HCT116 (cell line): Measurements from ENCODE around the gene KAZN. TPM values are rescaled to one million over a fixed set of nuclear protein-coding genes. Genes with fewer than 3 reads are reported as not detected.

Source experiments
- ATAC-seq: fragments of 200-7000 bp; cut with Tn5 transposase; 2 replicates; pipeline ENCODE4 v1.9.1; 2020; ENCODE audit warnings: mild to moderate bottlenecking, moderate library complexity
- BruUV-seq: library from RNA; stranded (reverse); fragments of 400-500 nt; replicated peaks from 2 replicates; lab custom pipeline; 2021; lab: Mats Ljungman, UMichigan
- CTCF ChIA-PET: fragments of 300-600 bp; sonication (Branson Sonifier 250); formaldehyde crosslinking; loops from one replicate; lab custom pipeline; 2021; ENCODE audit warnings: antibody characterized with exemption; lab: Charles Lee
- POLR2A ChIA-PET: fragments of 300-600, 350-600 bp; sonication (Branson Sonifier 250); formaldehyde crosslinking; loops from one replicate; lab custom pipeline; 2021; ENCODE audit warnings: antibody characterized with exemption; lab: Charles Lee
- RAD21 ChIA-PET, 2 experiments: fragments of 300-600 bp; sonication (Branson Sonifier 250); formaldehyde crosslinking; loops; one replicate each; lab custom pipeline; 2023; ENCODE audit warnings: low total read pairs in 2 of 2; ENCODE audit not compliant: uncharacterized antibody in 2 of 2, unreplicated experiment in 2 of 2, low non-redundant PET in 1 of 2; lab: Charles Lee
- DNase-seq: peaks from one replicate; pipeline ENCODE4 v3.0.0-alpha.2; 2010; ENCODE audit warnings: low read depth, low spot score
- H2AFZ ChIP-seq: fragments of 200-600 bp; shearing (Covaris generic), sonication (generic); 2 replicates; pipeline ENCODE4 v1.6.1; 2017; ENCODE audit warnings: low read depth, mixed run types, mixed read lengths, antibody characterized with exemption, low read length; ENCODE audit not compliant: poor library complexity, severe bottlenecking
- H3K27ac ChIP-seq: 2 replicates; pipeline ENCODE4 v1.5.1; 2012; ENCODE audit warnings: low read depth, low read length
- H3K27me3 ChIP-seq: fragments of 200-600 bp; sonication (generic); 2 replicates; pipeline ENCODE4 v1.6.1; 2016; ENCODE audit warnings: mixed run types, low read length, mixed read lengths; ENCODE audit not compliant: insufficient read depth
- H3K36me3 ChIP-seq, 2 experiments: fragments of 200-500 bp in 1 of 2; fragments of 200-600 bp in 1 of 2; sonication (Bioruptor generic) in 1 of 2; sonication (generic) in 1 of 2; 2 replicates each; pipeline versions ENCODE4 v1.5.1 to v1.6.1; 2014 to 2016; ENCODE audit warnings: low read length in 2 of 2, inconsistent platforms in 1 of 2, mixed read lengths in 1 of 2, mixed run types in 1 of 2; ENCODE audit not compliant: insufficient read depth in 2 of 2, control insufficient read depth in 1 of 2
- H3K4me1 ChIP-seq, 2 experiments: fragments of 200-600 bp in 1 of 2; sonication (generic) in 1 of 2; 2 replicates each; pipeline versions ENCODE4 v1.5.1 to v1.6.1; 2012 to 2017; ENCODE audit warnings: low read length in 2 of 2, inconsistent platforms in 1 of 2, mild to moderate bottlenecking in 1 of 2, mixed read lengths in 1 of 2, mixed run types in 1 of 2, moderate library complexity in 1 of 2; ENCODE audit not compliant: insufficient read depth in 2 of 2, control insufficient read depth in 1 of 2
- H3K4me2 ChIP-seq: fragments of 200-600 bp; sonication (generic); 2 replicates; pipeline ENCODE4 v1.6.1; 2017; ENCODE audit warnings: mixed run types, low read length, mixed read lengths
- H3K4me3 ChIP-seq, 2 experiments: fragments of 200-600 bp in 1 of 2; sonication (generic) in 1 of 2; replicated peaks in 1 of 2; 2 replicates each; pipeline ENCODE4 v1.5.1; 2011 to 2016; ENCODE audit warnings: low read length in 2 of 2, control low read depth in 1 of 2, low read depth in 1 of 2, mild to moderate bottlenecking in 1 of 2, mixed read lengths in 1 of 2, mixed run types in 1 of 2
- H3K79me2 ChIP-seq: fragments of 200-600 bp; sonication (generic); 2 replicates; pipeline ENCODE4 v1.6.1; 2017; ENCODE audit warnings: mild to moderate bottlenecking, mixed run types, low read length, moderate library complexity, mixed read lengths; ENCODE audit not compliant: insufficient read depth
- H3K9ac ChIP-seq: fragments of 200-600 bp; sonication (generic); 2 replicates; pipeline ENCODE4 v1.6.1; 2016; ENCODE audit warnings: low read length, mixed read lengths
- H3K9me2 ChIP-seq: fragments of 200-600 bp; sonication (generic), shearing (Covaris generic); 2 replicates; pipeline ENCODE4 v1.6.1; 2017; ENCODE audit warnings: mixed run types, mild to moderate bottlenecking, moderate library complexity; ENCODE audit not compliant: insufficient read depth
- H3K9me3 ChIP-seq, 2 experiments: fragments of 200-500 bp in 1 of 2; fragments of 200-600 bp in 1 of 2; sonication (Bioruptor generic) in 1 of 2; sonication (generic) in 1 of 2; 2 replicates each; pipeline ENCODE4 v1.6.1; 2014 to 2017; ENCODE audit warnings: low read length in 2 of 2, mixed read lengths in 2 of 2, inconsistent platforms in 1 of 2, low read depth in 1 of 2, mild to moderate bottlenecking in 1 of 2, mixed run types in 1 of 2, moderate library complexity in 1 of 2; ENCODE audit not compliant: control insufficient read depth in 1 of 2, insufficient read depth in 1 of 2
- H4K20me1 ChIP-seq: fragments of 200-600 bp; sonication (generic), shearing (Covaris generic); 2 replicates; pipeline ENCODE4 v1.6.1; 2017; ENCODE audit warnings: mixed run types, mild to moderate bottlenecking, moderate library complexity; ENCODE audit not compliant: insufficient read depth
- CBX3 ChIP-seq: IDR thresholded peaks from 2 replicates; pipeline ENCODE4 v1.6.1; 2012; ENCODE audit warnings: low read depth
- CEBPB ChIP-seq: IDR thresholded peaks from 2 replicates; pipeline ENCODE4 v1.6.1; 2012; ENCODE audit warnings: low read depth
- EGR1 ChIP-seq: IDR thresholded peaks from 2 replicates; pipeline ENCODE4 v1.6.1; 2012; ENCODE audit warnings: low read depth
- EZH2 ChIP-seq: fragments of 200-600 bp; sonication (generic); IDR thresholded peaks from 2 replicates; pipeline ENCODE4 v1.6.1; 2017; ENCODE audit warnings: antibody characterized with exemption, mixed run types
- FOSL1 ChIP-seq: IDR thresholded peaks from 2 replicates; pipeline ENCODE4 v1.6.1; 2012; ENCODE audit warnings: low read depth
- JUND ChIP-seq: IDR thresholded peaks from 2 replicates; pipeline ENCODE4 v1.6.1; 2012
- POLR2AphosphoS5 ChIP-seq: IDR thresholded peaks from 2 replicates; pipeline ENCODE4 v1.6.1; 2011; ENCODE audit warnings: mild to moderate bottlenecking, low read depth, low read length, moderate library complexity
- RAD21 ChIP-seq: IDR thresholded peaks from 2 replicates; pipeline ENCODE4 v1.6.1; 2012; ENCODE audit warnings: low read depth, mild to moderate bottlenecking
- SIN3A ChIP-seq: IDR thresholded peaks from 2 replicates; pipeline ENCODE4 v1.6.1; 2012; ENCODE audit warnings: low read depth
- YY1 ChIP-seq: IDR thresholded peaks from 2 replicates; pipeline ENCODE4 v1.6.1; 2011; ENCODE audit warnings: low read length, low read depth, moderate library complexity, mild to moderate bottlenecking; ENCODE audit not compliant: insufficient replicate concordance; ENCODE audit errors: extremely low read depth
- ZNF274 ChIP-seq: fragments of 200-500 bp; sonication (Bioruptor generic); IDR thresholded peaks from 2 replicates; pipeline ENCODE4 v1.6.1; 2014; ENCODE audit warnings: mild to moderate bottlenecking, low read depth, low read length, inconsistent platforms
- intact Hi-C: fragments of 100-400 bp; cut with micrococcal nuclease; formaldehyde crosslinking; loops from 2 replicates; pipeline ENCODE4 v1.10.0; 2022
- total RNA-seq: library from RNA; stranded (reverse); gene quantifications from one replicate; pipeline ENCODE4 v1.2.1, GENCODE V29; 2021; ENCODE audit not compliant: unreplicated experiment
- TF ChIP-seq, protein P1 (sequence below): IDR thresholded peaks from 2 replicates; pipeline ENCODE4 v1.6.1; 2012; ENCODE audit warnings: low read depth
- TF ChIP-seq, protein P2 (sequence below): IDR thresholded peaks from 2 replicates; pipeline ENCODE4 v1.6.1; 2012

KAZN gene
- total RNA-seq, 1 experiment from 2014 or later: 13.4 TPM

DNA sequence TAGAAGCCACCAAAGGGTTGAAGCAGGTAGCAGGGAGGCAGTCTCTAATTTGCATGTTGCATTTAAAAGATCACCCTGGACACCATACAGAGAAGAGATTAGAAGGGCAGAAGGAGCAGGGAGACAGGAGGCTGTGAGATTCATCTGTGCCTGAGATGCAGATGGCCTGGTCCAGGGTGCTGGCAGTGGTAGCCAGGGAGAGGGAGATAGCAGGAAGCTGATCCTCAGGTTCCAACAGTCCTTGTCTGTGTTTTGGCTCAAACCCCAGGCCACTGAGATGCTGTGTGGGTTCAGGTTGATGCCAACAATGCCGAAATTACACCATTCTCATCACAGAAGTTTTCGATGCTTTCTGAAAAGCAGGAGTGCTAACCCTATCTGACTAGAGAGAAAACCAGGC lies 113.7 kb downstream of the KAZN start:
- ChIA-PET POLR2A (no interaction called here), CTCF (no interaction called here), RAD21 (no interaction called here)
- H3K9ac ChIP-seq: no peak overlapping the region
- BruUV-seq: no TSS peak
- no peak overlapping the region for H3K4me3 ChIP-seq
- no peaks in the 10 kb centered on the region for H3K79me2 ChIP-seq
- no peaks in the 10 kb centered on the region for H3K9me3 ChIP-seq
- H3K4me1 ChIP-seq: no peaks in the 10 kb centered on the region
- H2AFZ ChIP-seq: no peak overlapping the region
- H3K27me3 ChIP-seq: peaks cover 45% of the 10 kb centered on the region; the same call in 1 of the 2 replicates
- no peaks in the 10 kb centered on the region for H3K9me2 ChIP-seq
- no peak overlapping the region for H3K27ac ChIP-seq
- H3K4me2 ChIP-seq: no peak overlapping the region
- ATAC-seq (no peak), DNase-seq (no peak)
- no peaks in the 10 kb centered on the region for H4K20me1 ChIP-seq
- TF ChIP-seq POLR2AphosphoS5: no peak
- intact Hi-C loops: no loop called here
- H3K36me3 ChIP-seq: no peaks in the 10 kb centered on the region

DNA sequence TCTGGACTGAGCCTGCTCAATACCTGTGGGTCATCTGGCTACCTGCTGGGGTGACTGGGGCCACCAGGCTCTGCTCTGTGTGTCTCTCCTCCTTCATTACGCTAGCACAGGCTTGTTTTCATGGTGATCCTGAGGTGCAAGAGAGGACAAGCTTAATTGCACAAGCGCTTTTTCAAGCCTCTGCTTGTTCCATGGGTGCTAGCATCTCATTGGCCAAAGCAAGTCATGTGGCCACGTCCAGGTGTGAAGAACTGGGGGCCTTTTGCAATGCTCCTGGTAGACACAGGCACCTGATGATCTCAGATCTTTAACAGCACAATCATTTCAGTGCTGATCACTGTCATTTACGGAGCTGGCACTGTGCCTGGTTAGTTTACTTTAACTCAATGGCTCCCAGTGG lies 114.6 kb downstream of the KAZN start:
- TF ChIP-seq EZH2: no peak
- Histone ChIP-seq H3K27ac (no peak overlapping the region), H3K9ac (no peak overlapping the region), H3K79me2 (no peaks in the 10 kb centered on the region), H3K9me3 (no peaks in the 10 kb centered on the region), H3K4me2 (no peak overlapping the region), H3K4me3 (no peak overlapping the region), H4K20me1 (no peaks in the 10 kb centered on the region), H2AFZ (no peak overlapping the region), H3K4me1 (no peaks in the 10 kb centered on the region), H3K36me3 (no peaks in the 10 kb centered on the region), H3K9me2 (no peaks in the 10 kb centered on the region), H3K27me3 (peaks cover 38% of the 10 kb centered on the region; the same call in 1 of the 2 replicates)
- no TSS peak for BruUV-seq
- no peak for DNase-seq
- intact Hi-C loops: no loop called here
- CTCF ChIA-PET: no interaction called here
- RAD21 ChIA-PET: no interaction called here
- ATAC-seq: no peak
- POLR2A ChIA-PET: no interaction called here

DNA sequence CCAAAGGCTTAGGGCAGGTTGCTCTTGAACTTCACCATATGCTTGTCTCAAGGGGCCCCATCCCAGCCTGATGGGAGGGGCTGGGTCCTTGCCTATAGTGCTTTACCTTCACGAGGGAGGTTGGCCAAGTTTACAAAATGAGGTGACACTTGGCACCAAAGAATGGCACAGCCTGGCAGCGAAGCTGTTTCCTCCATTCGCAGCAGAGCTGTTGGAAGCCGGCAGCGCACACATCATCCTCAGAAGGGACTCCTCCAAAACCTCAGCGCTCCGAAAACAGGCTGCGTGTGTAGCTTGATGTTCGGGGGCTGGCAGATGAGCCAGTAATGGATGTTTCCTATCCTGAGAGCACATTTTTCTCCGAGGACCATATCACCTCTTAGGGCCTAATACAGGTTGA lies 116.8 kb downstream of the KAZN start:
- Histone ChIP-seq H3K36me3 (no peaks in the 10 kb centered on the region), H3K4me3 (no peak overlapping the region), H3K9me3 (no peaks in the 10 kb centered on the region), H2AFZ (no peak overlapping the region)
- no peak for ATAC-seq
- CTCF ChIA-PET: no interaction called here
- RAD21 ChIA-PET: no interaction called here
- POLR2A ChIA-PET: no interaction called here
- TF ChIP-seq EGR1 (no peak), FOSL1 (no peak), YY1 (no peak), JUND (no peak), SIN3A (no peak), EZH2 (no peak), CEBPB (no peak), RAD21 (no peak), ZNF274 (no peak), CBX3 (no peak)
- TF ChIP-seq, protein P1, sequence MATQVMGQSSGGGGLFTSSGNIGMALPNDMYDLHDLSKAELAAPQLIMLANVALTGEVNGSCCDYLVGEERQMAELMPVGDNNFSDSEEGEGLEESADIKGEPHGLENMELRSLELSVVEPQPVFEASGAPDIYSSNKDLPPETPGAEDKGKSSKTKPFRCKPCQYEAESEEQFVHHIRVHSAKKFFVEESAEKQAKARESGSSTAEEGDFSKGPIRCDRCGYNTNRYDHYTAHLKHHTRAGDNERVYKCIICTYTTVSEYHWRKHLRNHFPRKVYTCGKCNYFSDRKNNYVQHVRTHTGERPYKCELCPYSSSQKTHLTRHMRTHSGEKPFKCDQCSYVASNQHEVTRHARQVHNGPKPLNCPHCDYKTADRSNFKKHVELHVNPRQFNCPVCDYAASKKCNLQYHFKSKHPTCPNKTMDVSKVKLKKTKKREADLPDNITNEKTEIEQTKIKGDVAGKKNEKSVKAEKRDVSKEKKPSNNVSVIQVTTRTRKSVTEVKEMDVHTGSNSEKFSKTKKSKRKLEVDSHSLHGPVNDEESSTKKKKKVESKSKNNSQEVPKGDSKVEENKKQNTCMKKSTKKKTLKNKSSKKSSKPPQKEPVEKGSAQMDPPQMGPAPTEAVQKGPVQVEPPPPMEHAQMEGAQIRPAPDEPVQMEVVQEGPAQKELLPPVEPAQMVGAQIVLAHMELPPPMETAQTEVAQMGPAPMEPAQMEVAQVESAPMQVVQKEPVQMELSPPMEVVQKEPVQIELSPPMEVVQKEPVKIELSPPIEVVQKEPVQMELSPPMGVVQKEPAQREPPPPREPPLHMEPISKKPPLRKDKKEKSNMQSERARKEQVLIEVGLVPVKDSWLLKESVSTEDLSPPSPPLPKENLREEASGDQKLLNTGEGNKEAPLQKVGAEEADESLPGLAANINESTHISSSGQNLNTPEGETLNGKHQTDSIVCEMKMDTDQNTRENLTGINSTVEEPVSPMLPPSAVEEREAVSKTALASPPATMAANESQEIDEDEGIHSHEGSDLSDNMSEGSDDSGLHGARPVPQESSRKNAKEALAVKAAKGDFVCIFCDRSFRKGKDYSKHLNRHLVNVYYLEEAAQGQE: no peak
- TF ChIP-seq, protein P2, sequence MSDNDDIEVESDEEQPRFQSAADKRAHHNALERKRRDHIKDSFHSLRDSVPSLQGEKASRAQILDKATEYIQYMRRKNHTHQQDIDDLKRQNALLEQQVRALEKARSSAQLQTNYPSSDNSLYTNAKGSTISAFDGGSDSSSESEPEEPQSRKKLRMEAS: no peak
- TF ChIP-seq, all 23 proteins: peak for 0
- no peaks in the 10 kb centered on the region for H3K4me1 ChIP-seq
- no peak for DNase-seq
- H4K20me1 ChIP-seq: no peaks in the 10 kb centered on the region
- intact Hi-C loops: no loop called here
- H3K9ac ChIP-seq: no peak overlapping the region
- H3K9me2 ChIP-seq: no peaks in the 10 kb centered on the region
- peaks cover 25% of the 10 kb centered on the region; the same call in 1 of the 2 replicates for H3K27me3 ChIP-seq
- no TSS peak for BruUV-seq
- no peak overlapping the region for H3K4me2 ChIP-seq
- no peaks in the 10 kb centered on the region for H3K79me2 ChIP-seq
- H3K27ac ChIP-seq: no peak overlapping the region
